Mammary epithelial cell (primary cell): ENCODE data around the gene ALDH1L2.

Experiments used
- CTCF ChIP-seq, 2 donors: IDR thresholded peaks in 1 of 2; conservative IDR thresholded peaks in 1 of 2; 2 replicates each; pipeline ENCODE4 v1.5.1; 2011 to 2012; ENCODE audit warnings: inconsistent platforms in 2 of 2, low read length in 2 of 2, mild to moderate bottlenecking in 2 of 2, control low read depth in 1 of 2, low read depth in 1 of 2; ENCODE audit not compliant: insufficient read depth in 1 of 2; ENCODE audit errors: extremely low read depth in 1 of 2
- EZH2 ChIP-seq: IDR thresholded peaks from 2 replicates; pipeline ENCODE4 v1.6.1; 2012; ENCODE audit warnings: low read length, inconsistent platforms, borderline replicate concordance

- TF ChIP-seq CTCF (conservative IDR thresholded peaks at IDR 0.05 in 1 of 2, IDR thresholded peaks at IDR 0.05 in 1 of 2; ENCODE audit: extremely low read depth in 1 of 2, insufficient read depth in 1 of 2, low read depth in 1 of 2, low read length in 2 of 2), result no peak
- no peak for TF ChIP-seq EZH2
Measured at GRCh38 chr12:105071981-105072380, 12.3 kb downstream of the ALDH1L2 start.
